PFSK-1 (cell line): ENCODE data around the gene ZNF789.

Experiments
- FOXP2 ChIP-seq: optimal IDR thresholded peaks from 2 replicates; pipeline ENCODE3; 2011; ENCODE audit warnings: borderline replicate concordance, control low read depth, inconsistent platforms; ENCODE audit not compliant: insufficient read depth; ENCODE audit errors: extremely low read length, extremely low read depth
- POLR2AphosphoS5 ChIP-seq: IDR thresholded peaks from 2 replicates; pipeline ENCODE4 v1.6.1; 2012; ENCODE audit warnings: low read depth, mild to moderate bottlenecking, control low read depth, low read length, moderate library complexity
- REST ChIP-seq, 2 experiments: IDR thresholded peaks; 2 replicates each; pipeline versions ENCODE4 v1.6.1 to v1.8.0; 2011 to 2012; ENCODE audit warnings: low read depth in 2 of 2, low read length in 2 of 2, control low read depth in 1 of 2, inconsistent platforms in 1 of 2, mild to moderate bottlenecking in 1 of 2, moderate library complexity in 1 of 2; ENCODE audit not compliant: insufficient read depth in 1 of 2
- SIN3A ChIP-seq: IDR thresholded peaks from 2 replicates; pipeline ENCODE4 v1.6.1; 2012; ENCODE audit warnings: mild to moderate bottlenecking, low read length, moderate library complexity, borderline replicate concordance; ENCODE audit not compliant: insufficient read depth
- TAF1 ChIP-seq: IDR thresholded peaks from 2 replicates; pipeline ENCODE4 v1.6.1; 2012; ENCODE audit warnings: low read length, control low read depth, borderline replicate concordance; ENCODE audit not compliant: insufficient read depth

The ZNF789 gene

GRCh38 chr7:99500637-99501009 is 27.9 kb downstream of the ZNF789 start:
- TF ChIP-seq FOXP2 (no peak), TAF1 (no peak), SIN3A (no peak), REST (IDR thresholded peaks at IDR 0.05; ENCODE audit: insufficient read depth in 1 of 2, low read depth in 2 of 2, low read length in 2 of 2) (no peak), POLR2AphosphoS5 (no peak)

GRCh38 chr7:99504281-99504602 is 31.6 kb downstream of the ZNF789 start:
- no peak for TF ChIP-seq POLR2AphosphoS5
- no peak for TF ChIP-seq FOXP2
- TF ChIP-seq SIN3A = no peak
- no peak for TF ChIP-seq TAF1
- TF ChIP-seq REST (IDR thresholded peaks at IDR 0.05; ENCODE audit: insufficient read depth in 1 of 2, low read depth in 2 of 2, low read length in 2 of 2) = no peak

- TF ChIP-seq POLR2AphosphoS5 = peak; percentile 51
- peak; percentile 69 for TF ChIP-seq FOXP2
- TF ChIP-seq TAF1 = peak; percentile 88; the same call in 1 of the 2 replicates
- TF ChIP-seq REST (IDR thresholded peaks at IDR 0.05; ENCODE audit: insufficient read depth in 1 of 2, low read depth in 2 of 2, low read length in 2 of 2) = no peak
- TF ChIP-seq SIN3A = 0 out of 2 replicates have a peak, but pooled peaks have one; percentile 4
Observed at GRCh38 chr7:99504603-99505323, 32.1 kb downstream of the ZNF789 start, which contains the start of gene ZKSCAN5. Gene ZKSCAN5, plus strand, starts transcription at chr7:99504662. Its CDS starts 1,383 bp downstream, at chr7:99506045.

GRCh38 chr7:99505324-99505662 is 32.6 kb downstream of the ZNF789 start:
- no peak for TF ChIP-seq SIN3A
- TF ChIP-seq TAF1 = no peak
- TF ChIP-seq POLR2AphosphoS5 = no peak
- no peak for TF ChIP-seq REST (IDR thresholded peaks at IDR 0.05; ENCODE audit: insufficient read depth in 1 of 2, low read depth in 2 of 2, low read length in 2 of 2)
- no peak for TF ChIP-seq FOXP2
